CD4-positive, alpha-beta T cell treated with Interleukin-1 beta for 1 hour (primary cell): ENCODE data around the gene SSTR5.
A peak's percentile ranks its signal among the peaks of the same experiment; 100 is the strongest.

Source experiments
- DNase-seq, 2 donors: peaks; one replicate each; pipeline ENCODE4 v3.0.0-alpha.2; 2020 to 2022

Gene SSTR5

DNA sequence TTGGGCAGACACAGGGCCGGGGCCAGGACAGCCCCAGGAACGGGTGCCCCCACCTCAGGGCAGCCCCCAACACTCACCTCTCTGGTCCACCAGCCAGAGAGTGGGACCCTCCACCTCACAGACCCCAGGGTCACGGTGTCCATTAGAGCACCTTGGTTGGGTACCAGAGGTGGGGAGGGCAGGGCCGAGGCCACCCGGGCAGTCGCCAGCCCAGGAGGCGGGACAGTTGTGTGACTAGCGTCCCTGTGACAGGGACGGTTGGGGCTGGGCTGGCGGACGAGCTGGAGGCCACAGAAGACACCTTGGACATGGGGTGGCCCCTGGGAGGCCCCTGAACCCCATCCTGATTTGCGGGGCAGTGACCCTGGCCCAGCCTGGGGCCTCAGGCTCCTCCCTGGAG lies 35.2 kb downstream of the SSTR5 start:
- no peak for DNase-seq

DNA sequence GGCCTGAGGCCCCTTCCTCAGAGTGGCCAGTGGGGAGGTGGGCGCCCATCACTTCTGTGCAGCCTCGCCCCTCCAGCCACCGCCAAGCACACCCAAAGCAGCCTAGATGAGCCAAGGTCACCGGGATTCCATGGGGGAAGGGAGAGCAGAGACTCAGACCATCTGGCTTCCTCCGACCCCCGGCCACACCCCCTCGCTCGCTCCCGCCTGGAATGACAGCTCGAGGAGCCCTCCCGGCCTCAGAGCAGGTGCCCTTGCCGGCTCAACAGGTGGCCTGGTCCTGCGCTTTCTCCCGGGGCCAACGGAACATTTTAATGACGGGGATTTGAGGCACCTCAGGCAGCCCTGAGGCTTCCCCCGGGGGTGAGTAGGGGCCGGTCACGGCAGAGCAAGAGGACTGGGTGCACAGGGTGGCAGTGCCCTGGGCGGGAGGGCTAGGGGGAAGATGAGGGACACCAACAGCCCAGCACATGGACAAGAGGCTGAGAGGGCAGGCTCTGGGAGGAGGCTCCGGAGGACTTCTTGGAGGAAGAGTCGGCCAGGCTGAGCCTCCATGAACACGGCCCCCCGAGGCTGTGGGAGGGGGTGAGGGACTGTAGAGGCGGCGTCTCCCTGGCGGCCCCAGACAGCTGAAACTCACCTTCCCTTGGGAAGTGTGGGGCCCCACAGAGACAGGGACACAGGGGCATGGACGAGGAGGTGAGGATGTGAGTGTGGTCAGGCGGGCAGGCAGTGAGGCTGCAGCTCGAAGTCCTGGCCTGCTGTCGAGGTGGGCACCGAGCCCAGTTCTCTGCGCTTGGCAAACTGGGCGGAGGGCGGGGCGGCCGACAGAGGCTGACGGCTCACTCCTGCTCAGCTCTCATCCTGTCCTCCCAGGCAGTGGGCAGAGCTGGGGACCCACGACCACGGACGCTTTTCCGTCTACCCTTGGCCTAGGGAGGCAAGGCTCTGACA lies 36.0 kb downstream of the SSTR5 start:
- DNase-seq, result no peak

DNA sequence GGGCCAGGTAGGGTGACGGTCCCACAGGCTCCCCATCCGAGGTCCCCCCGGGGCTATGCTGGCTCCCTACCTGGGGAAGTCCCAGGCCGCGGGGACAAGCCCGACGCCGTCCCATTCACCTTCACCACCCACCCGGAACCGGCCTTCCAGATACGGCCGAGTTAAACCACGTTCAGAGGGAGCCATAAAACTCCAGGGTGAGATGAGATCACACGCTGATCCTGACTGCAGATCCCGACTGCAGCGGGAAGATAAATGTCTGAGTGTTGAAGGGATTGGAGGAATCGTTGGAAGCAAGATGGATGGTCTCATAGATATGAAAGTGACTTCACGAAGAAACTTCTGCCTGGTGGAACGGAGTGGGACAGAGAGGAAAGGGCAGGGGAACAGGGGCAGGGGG lies 37.1 kb downstream of the SSTR5 start:
- no peak for DNase-seq

DNA sequence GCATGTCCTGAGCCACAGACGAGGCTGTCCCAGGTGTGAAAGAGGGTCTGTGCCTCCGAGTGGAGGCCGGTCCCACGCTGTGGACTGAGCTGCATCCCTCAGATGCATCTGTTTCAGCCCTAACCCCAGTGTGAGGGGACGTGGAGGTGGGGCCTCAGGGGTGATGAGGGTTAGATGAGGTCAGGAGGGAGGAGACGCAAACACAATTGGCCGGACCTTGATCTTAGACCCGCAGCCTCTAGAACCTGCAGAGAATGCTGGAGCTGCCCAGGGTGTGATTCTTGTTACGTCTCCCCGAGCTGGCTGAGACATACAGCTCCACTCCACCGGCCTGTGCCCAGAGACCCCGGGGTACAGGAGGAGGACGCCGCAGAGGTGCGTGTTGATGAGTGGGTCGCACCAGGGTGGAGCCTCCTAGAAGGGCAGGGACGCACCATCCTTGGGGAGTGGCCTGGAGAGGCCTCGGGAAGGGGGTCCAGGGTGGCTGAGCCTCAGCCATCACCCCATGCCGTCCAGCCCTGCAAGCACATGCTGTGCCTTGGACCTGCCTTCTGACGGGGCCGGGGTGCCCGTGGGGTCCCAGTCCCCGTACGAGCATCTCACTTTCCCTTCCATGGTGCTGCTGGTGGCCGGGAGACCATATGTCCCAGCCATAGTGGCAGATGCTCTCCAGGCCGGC lies 40.1 kb downstream of the SSTR5 start:
- DNase-seq, result no peak

DNA sequence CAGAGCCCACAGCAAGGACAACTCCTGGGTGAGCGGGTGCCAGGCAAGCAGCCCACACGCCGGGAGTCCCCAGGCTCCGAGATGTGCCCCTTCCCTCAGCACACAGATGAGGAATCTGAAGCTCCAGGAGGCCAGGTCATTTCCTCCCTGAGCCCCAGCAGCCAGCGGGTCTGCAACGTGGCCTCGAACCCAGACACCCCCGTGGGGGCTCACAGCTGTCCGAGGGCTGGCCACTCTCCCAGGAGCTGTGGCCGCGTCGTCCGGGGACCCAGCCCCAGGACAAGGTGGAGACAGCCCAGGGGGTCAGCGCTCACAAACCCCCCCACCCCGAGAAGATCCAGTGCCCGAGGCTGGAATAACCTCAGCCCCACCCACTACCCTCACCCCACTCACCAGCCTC lies 40.9 kb downstream of the SSTR5 start:
- no peak for DNase-seq

DNA sequence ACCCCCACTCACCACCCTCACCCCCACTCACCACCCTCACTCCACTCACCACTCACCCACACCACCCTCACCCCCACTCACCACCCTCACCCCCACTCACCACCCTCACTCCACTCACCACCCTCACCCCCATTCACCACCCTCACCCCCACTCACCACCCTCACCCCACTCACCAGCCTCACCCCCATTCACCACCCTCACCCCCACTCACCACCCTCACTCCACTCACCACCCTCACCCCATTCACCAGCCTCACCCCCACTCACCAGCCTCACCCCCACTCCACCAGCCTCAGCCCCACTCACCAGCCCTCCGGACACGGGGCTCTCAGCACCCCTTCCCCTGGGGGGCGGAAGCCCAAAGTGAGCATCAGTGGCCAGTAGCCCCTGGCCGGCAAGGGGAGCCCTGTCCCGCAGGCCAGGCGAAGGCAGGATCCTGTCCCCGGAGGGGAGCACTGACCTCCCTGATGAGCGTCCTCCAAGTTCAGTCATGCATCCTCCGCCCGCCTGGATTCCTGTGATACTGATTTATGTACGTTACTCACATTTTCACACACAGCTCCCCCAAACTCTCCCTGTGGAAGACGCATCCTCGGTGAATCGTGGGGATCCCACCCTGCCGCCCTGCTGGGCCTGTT lies 41.5 kb downstream of the SSTR5 start:
- no peak for DNase-seq

DNA sequence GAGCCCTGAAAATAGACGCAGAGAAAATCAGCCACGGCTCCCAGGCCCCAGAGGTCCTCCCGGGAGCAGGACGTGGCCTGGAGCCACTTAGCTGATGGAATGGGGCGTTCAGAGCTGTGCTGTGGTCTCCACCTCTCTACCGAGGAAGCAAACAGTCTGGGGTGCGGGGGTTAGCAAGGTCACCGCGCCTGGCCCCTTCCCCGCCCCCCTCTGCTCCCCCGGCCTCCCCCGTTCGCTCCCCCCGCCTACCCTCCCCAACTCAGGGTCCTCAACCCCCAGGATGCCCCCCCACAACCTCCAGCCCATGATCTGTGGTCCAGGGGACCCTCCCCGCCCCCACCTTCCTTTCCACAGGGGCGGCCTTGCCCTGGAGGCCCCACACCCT lies 44.1 kb downstream of the SSTR5 start:
- DNase-seq, result no peak

DNA sequence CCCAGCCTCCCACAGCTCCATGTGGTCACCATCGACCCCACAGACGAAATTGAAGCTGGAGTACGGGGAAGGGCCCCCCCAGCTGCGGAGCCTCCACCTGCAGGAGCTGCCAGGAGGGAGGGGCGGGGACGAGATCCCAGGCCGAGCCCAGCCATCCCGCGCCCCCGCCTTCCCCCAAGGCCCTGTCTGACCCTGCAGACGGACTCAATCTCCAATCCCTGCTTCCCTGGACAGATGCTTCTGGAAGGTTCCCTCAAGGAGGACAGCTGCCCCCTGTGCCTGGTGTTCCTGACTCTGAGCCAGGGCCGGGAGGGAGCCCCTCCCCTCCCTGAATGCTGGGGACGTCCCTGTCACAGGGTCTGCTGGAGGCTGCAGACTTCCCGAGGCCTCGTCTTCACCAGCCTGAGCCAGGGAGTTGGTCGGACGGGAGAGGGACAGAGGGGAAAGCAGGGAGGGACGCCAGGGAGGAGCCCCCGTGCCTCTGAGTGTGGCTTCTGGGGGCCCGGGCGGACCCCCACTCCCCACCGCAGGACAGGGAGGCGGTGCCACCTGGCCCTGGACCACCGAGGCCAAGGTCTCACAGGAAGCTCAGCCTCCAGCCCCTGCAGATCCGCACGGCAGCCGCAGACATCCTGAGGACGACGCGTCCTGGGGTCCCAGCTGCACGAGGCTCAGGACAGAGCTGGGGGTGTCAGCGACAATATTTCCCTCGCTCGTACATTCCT lies 44.8 kb downstream of the SSTR5 start:
- no peak for DNase-seq

DNA sequence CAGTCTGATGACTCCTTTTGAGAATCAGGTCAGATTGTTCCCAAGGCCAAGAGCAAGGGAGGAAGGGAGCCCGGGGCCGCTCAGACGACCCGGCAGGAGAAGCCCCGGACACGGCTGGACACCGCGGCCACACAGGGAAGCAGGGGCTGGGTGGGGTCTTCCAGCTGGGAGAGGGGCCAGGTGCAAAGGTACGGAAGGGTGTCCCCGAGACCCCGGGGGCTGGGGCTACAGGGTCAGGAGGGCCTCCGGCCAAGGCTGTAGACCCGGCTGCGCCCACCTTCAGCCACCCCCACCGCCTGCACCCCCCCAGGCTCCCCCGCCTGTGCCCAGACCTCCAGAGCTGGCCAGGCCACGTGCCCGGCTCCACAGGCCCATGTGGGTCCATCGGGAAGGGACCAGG lies 45.4 kb downstream of the SSTR5 start:
- DNase-seq, result no peak

DNA sequence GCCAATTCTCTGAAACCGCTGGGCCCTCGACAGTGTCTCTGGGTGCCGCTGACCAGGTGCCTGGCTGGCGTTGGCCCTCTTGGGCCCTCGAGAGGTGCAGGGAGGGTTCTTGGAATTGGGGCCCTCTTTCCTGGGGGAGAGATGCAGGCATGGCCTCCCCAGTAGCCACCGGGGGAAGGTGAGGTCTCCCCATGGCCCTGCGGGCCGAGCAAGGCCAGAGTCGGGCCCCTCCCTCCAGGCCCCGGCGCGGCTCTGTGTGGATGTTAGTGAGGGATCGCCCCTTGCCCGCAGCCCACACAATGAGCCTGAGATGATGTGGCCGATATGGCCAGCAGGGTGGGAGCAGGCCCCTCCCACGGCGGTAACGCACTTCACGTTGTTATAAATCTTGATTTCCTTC lies 46.6 kb downstream of the SSTR5 start:
- DNase-seq, result no peak

DNA sequence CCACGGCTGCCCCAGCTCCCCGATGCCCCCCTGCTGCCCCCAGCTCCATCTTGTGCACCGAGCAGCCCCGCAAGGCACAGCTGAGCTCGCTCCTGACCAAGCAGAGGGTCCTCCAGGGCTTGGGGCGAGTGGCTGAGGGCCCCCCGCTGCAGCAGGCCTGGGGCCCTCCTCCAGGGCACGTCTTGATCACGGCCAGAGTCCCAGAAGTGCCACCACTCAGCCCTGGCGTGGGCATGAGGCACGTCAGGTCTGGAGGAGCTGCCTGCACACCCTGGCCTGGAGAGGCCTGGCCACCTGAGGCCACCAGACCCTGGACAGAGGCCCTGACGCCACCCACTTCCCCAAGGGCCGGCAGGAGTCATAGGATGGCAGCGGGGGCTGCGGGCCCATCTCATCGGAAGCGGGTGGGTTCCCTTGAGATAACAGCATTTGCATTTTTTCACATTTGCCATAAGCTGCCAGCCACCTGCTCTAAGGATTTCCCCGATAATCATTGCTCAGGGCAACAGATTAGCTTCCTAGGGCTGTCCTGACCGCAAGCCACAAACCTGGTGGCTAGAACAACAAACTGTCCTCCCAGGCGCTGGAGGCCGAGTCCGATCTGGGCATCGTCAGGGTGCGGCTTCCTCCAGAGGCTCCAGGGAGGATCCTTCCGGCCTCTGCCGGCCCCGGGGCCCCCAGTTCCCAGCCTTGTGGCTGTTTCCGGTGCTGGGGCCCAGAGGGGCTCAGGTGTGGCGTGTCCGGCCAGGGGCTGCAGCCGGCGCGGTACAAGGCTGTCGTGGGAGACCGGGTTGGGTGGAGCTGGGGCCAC lies 47.4 kb downstream of the SSTR5 start:
- DNase-seq, result no peak

DNA sequence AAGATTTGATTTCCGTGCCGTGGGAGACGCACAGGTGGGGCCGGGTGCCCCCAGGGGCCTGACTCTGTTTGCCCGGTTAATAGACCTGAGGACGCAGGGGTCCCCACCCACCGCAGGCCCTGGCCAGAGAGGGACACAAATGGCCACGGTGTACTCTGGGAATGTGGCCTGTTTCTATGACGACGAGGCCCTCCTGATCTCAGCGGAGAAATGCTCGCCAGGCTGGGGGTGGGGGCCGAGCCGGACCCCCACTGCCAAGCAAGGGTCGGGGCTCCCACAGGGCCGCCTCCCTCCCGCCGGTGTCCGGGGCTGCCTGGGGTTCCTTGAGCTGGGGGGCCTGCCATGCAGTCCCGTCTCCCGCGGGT lies 48.0 kb downstream of the SSTR5 start:
- DNase-seq, result no peak

DNA sequence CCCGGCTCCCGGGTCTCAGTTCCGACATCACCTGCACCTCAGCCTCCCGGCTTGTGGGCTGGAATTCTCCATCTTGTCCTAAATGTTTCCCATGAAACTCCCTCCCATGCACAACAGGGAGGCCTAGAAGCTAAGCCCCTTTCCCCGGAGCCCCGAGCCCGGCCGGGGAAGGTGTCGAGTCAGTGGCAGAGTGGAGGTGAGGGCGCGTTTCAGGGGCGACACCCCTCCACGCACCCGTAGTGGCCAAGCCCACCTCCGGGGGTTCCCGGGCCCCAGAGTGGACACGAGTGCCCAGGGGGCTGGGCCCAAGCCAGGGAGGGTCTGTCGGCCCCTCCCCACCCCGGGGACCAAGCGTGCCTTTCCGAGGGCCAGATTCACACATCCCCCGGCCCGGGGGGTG lies 48.5 kb downstream of the SSTR5 start:
- no peak for DNase-seq

DNA sequence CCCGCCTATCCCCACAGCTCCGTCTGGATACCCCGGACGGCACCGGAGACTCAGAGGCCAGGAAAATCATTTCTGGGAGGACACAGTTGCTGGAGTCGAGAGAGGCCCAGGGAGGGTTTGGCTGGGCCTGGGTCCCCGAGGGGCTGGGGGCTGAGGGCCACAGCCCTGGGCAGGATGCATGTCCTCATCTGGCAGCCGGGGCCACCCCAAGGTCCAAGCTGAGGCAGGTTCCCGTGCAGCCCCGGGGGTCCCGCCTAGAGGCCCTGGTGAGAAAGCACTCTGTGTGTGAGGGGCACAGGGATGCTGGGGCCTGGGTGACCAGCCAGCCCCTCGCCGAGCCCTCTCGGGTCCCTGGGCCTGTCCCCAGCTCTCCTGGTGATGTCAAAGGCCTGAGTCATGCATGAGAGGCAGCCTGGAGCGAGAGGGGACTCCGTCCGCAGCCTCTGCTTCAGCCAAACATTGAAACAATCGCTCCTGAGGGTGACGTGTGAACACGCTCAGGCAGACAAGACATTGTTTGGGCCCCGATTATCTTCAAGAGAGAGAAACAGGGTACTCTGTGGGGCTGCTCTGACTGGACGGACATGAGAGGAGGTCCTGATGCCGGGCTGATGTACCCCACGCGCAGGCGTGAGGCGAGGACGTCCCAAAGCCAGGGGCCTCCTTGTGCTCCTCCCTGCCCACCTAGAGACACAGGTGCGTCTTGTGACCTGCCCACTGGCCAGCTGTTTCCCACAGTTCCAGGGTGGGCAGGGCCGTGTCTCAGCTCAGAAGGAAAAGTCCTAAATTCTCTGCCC lies 49.3 kb downstream of the SSTR5 start:
- no peak for DNase-seq

DNA sequence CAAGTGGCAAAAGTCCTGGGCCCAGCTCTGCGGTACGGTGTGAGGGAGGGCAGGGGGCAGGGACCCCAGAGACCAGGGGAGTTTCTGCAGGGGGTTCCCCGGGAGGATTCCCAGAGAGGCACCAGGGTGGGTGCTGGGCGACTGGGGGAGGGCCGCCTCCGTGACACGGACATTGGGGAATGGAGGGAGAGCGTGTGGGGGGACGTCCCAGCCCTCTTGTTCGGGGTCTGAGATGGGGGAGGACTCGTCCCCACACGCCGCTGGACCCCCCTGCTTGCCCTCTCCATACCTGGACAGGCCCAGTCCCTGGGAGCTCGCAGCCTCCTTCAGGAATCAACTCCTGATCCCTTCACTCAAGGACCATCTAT lies 49.8 kb downstream of the SSTR5 start:
- DNase-seq, result no peak

DNA sequence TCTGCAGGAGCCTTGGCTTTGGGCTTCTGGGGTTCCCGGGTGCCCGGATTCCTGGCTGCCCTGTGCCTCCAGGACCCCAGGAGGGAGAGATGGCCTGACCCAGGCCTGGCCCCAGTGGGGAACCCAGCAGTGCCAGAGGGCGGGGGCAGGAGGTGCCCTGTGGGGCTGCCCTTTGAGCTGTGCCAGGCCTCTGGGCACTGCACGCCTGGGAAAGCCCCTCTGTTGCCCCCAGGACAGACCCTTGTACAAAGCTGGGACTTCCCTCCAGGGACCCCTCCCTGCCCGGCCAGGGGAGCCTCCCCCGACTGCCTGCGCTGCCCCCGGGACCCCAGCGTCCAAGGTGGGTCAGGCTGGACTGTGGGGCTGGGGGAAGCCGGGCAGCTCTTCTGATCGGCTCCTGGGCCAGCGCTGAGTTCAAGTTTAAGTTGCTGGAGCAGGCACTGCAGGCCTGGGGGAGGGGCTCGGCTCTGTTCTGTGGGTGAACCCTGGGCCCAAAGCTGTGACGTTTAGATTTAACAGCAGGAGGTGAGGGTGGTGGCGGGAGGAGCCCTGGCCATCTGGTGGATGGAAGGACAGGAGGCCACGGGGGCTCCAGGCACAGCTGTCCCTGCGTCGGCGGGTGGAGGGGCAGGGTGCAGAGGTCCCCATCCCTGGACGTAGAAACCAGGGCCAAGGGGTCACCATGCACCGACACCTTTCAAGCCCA lies 51.1 kb downstream of the SSTR5 start:
- DNase-seq, result no peak

DNA sequence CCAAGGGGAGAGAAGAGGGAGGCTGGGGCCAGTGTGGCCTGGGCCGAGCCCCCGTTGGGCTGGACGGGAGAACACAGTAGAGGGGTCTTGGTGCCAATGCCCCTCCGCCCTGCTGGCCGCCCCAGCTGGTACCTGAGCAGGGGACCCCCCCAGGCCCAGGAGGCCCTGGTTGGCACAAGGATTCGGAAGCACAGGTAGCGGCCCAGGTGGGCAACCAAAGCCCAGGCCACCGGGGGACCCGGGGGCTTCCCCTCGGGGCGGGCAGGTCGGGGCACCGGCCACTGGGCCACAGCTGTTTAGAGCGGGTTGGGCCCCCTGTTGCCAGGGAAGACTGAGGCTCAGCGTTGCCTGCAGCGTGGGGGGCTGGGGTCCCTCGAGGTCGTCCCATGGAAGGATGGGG lies 51.7 kb downstream of the SSTR5 start:
- DNase-seq, result no peak

DNA sequence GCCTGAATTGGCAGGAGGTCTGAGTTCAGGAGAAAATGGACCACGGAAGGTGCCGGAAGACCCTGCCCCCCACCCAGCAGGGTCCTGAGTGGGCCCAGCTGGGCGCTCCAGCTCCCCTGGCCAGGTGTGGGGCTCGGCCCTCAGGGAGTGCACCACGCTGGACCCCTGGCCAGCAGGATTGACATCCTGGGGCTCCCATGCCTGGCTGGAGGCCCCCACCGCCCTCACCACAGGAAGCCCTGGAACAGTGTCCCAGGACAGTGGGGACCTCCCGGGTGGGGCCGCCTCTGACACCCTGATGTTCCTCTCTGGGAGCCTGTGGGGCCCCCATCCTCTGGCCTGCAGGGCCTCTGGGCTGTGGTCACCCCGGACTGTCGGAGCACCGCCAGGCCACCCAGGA lies 52.2 kb downstream of the SSTR5 start:
- no peak for DNase-seq

DNA sequence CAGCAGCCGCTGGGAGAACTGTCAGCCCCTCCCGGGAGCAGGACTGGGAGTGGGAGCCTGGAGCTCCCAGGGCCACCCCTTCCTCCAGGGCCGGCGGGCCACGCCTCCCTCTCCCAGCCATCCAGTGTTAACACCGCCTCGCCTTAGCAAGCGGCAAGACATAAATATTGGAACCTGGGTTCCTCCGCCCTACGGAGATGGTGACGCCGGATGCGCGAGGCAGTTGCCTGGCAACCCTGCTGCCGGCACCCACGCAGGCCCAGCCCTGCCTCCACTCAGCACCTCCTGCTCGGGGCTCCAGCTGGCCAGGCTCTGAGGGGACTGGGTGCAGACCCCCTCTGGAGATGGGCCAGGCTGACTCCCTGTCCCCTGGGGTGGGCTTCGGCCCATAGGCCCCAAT lies 52.9 kb downstream of the SSTR5 start:
- DNase-seq, result peak in 1 of 2 donors; percentile 7

DNA sequence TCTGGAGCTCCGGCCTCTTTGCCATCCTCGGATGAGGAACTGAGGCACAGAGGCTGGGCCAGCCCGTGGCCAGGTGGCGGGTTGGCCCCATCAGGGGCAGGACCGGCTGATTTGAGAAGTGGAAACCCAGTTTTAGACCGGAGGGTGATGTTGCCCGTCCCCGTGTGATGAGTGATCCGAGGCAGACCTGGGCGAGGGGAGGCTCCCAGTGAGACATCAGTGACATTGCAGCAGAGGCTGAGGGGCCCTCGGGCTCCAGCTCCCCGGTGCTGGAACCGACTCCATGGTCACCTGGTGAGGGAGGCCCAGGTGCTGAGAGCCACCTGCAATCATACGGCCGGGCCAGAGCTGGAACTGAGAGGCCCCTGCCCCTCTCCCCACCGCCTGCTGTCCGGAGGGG lies 53.5 kb downstream of the SSTR5 start:
- DNase-seq, result no peak

DNA sequence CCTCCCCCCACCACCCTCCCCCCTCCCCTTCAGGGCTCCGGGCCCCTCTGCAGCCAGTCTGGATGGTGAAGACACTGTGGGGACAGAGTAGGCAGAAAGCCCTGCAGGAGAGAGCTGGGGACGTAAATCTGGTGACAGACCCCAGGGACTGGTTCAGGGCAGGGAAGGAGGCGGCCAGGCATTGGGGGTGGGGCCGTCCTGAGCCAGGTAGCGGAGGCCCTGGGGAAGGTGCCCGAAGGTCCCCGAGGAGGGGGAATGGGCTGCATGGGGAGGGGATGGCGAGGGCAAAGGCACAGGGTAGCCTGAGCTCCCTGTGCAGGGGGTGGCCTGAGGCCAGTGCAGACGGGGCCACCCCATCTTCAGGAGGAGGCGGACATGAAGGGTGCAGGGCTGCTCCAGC lies 54.0 kb downstream of the SSTR5 start:
- DNase-seq, result no peak
